Heart left ventricle (tissue), 13 donors: ENCODE measurements around the gene CPLANE2.

Experiments used
- CTCF ChIP-seq, 12 donors: fragments of 200-600 bp; sonication (generic) in 4 of 12; IDR thresholded peaks; one replicate each; pipeline versions ENCODE4 v1.5.0 to v1.8.0; 2018 to 2022; ENCODE audit warnings: antibody characterized with exemption in 12 of 12, mild to moderate bottlenecking in 5 of 12
- POLR2A ChIP-seq, 2 donors: fragments of 450-650 bp; IDR thresholded peaks; one replicate each; pipeline ENCODE4 v1.6.1; 2017; ENCODE audit warnings: antibody characterized with exemption in 2 of 2, mild to moderate bottlenecking in 2 of 2, moderate library complexity in 2 of 2
- donor health status: ischemic (EF 13 %, LVEDD 7.1; RV severe dilation, severe dysfunction).
- donor health status: DM: no; HTN: yes; CAD: no.
- donor health status: DM: no; HTN: no; CAD: no.
- donor health status: ischemic (EF 25% LVEDD 6.9; RV normal size, moderate dysfunction).
- donor health status: ischemic (EF 25% LVEDD 5.7; RV mildly dilated, moderate dysfunction).
- donor health status: ischemic (EF 35%, LVEDD 5.7; RV mildly dilated, moderate dysfunction).
- donor health status: nonischemic (EF 11% LVEDD 7.7; RV severe dilation, severe dysfunction).
- donor health status: DM: yes; HTN: yes; CAD: no.
- donor health status: PGD.
- donor health status: ischemic (EF 29% LVEDD 5.4; RV normal size, mild dysfunction).
- donor health status: nonischemic (EF 23%, LVEDD 6.1; RV moderate dilation, normal function).

GRCh38 chr1:16210581-16210980, 26.4 kb downstream of the CPLANE2 start:
- no peak for TF ChIP-seq CTCF (IDR thresholded peaks at IDR 0.05)
- no peak for TF ChIP-seq POLR2A (IDR thresholded peaks at IDR 0.05)
